Mucosa of descending colon (tissue), 3 donors: ENCODE results near the gene INTS6. TPM values are rescaled to one million over a fixed set of nuclear protein-coding genes. Genes with fewer than 3 reads are reported as not detected.

Experiments
- ATAC-seq: fragments of 200-7000 bp; cut with Tn5 transposase; one replicate; pipeline ENCODE4 v1.9.1; 2020; ENCODE audit warnings: mild to moderate bottlenecking, moderate library complexity
- DNase-seq, 3 donors: peaks; one replicate each; pipeline ENCODE4 v3.0.0-alpha.2; 2020
- H3K36me3 ChIP-seq: fragments of 200-600 bp; one replicate; pipeline ENCODE4 v1.8.0; 2021; ENCODE audit warnings: low read depth, mild to moderate bottlenecking
- H3K4me1 ChIP-seq: fragments of 200-600 bp; one replicate; pipeline ENCODE4 v1.8.0; 2021; ENCODE audit warnings: low read depth, mild to moderate bottlenecking
- H3K4me3 ChIP-seq: fragments of 200-600 bp; one replicate; pipeline ENCODE4 v1.8.0; 2021; ENCODE audit warnings: mild to moderate bottlenecking
- H3K9me3 ChIP-seq: fragments of 200-600 bp; one replicate; pipeline ENCODE4 v1.8.0; 2021; ENCODE audit warnings: mild to moderate bottlenecking
- CTCF ChIP-seq: fragments of 200-600 bp; IDR thresholded peaks from one replicate; pipeline ENCODE4 v1.8.0; 2022; ENCODE audit warnings: antibody characterized with exemption, mild to moderate bottlenecking
- intact Hi-C, 2 donors: fragments of 100-400 bp; cut with DNase I in 1 of 2; cut with micrococcal nuclease in 1 of 2; formaldehyde crosslinking; loops; one replicate each; pipeline versions ENCODE4 v1.11.0 to v1.11.1; 2022; cut with DNase I, micrococcal nuclease
- long read RNA-seq, 2 donors: library from polyadenylated mRNA; unstranded; transcript quantifications; one replicate each; pipeline ENCODE4 v2.0.0, GENCODE V29; 2019 to 2021
- total RNA-seq, 3 donors: library from RNA; stranded (reverse); fragmentation: NEBNext Ultra II Directional in 2 of 3; extraction: Animal tissue kit (Norgen Biotek cat#: 25700) in 2 of 3; gene quantifications; one replicate each; pipeline versions ENCODE4 v1.2.1 to v1.2.4, GENCODE V29; 2021 to 2023
- donor health status: DM: no; HTN: no; CAD: no; lungs with moderate emphysema.
- donor health status: DM: no; HTN: no; CAD: no.
- donor health status: DM: no; HTN: yes; CAD: no.

Gene INTS6, protein sequence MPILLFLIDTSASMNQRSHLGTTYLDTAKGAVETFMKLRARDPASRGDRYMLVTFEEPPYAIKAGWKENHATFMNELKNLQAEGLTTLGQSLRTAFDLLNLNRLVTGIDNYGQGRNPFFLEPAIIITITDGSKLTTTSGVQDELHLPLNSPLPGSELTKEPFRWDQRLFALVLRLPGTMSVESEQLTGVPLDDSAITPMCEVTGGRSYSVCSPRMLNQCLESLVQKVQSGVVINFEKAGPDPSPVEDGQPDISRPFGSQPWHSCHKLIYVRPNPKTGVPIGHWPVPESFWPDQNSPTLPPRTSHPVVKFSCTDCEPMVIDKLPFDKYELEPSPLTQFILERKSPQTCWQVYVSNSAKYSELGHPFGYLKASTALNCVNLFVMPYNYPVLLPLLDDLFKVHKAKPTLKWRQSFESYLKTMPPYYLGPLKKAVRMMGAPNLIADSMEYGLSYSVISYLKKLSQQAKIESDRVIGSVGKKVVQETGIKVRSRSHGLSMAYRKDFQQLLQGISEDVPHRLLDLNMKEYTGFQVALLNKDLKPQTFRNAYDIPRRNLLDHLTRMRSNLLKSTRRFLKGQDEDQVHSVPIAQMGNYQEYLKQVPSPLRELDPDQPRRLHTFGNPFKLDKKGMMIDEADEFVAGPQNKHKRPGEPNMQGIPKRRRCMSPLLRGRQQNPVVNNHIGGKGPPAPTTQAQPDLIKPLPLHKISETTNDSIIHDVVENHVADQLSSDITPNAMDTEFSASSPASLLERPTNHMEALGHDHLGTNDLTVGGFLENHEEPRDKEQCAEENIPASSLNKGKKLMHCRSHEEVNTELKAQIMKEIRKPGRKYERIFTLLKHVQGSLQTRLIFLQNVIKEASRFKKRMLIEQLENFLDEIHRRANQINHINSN
- 10 to 100 TPM; 32.0 to 38.4 (median 36.3) TPM for total RNA-seq
- long read RNA-seq, donor 1, full-length matches to known transcripts, result 29 of 40 reads
- long read RNA-seq, donor 1, partial matches to known transcripts, result 7 of 40 reads
- long read RNA-seq, donor 1, other reads (novel, unspliced or antisense), result 4 of 40 reads
- long read RNA-seq, donor 2, full-length matches to known transcripts, result 1 of 1 reads
- long read RNA-seq, donor 2, partial matches to known transcripts, result 0 of 1 reads
- long read RNA-seq, donor 2, other reads (novel, unspliced or antisense), result 0 of 1 reads

DNA sequence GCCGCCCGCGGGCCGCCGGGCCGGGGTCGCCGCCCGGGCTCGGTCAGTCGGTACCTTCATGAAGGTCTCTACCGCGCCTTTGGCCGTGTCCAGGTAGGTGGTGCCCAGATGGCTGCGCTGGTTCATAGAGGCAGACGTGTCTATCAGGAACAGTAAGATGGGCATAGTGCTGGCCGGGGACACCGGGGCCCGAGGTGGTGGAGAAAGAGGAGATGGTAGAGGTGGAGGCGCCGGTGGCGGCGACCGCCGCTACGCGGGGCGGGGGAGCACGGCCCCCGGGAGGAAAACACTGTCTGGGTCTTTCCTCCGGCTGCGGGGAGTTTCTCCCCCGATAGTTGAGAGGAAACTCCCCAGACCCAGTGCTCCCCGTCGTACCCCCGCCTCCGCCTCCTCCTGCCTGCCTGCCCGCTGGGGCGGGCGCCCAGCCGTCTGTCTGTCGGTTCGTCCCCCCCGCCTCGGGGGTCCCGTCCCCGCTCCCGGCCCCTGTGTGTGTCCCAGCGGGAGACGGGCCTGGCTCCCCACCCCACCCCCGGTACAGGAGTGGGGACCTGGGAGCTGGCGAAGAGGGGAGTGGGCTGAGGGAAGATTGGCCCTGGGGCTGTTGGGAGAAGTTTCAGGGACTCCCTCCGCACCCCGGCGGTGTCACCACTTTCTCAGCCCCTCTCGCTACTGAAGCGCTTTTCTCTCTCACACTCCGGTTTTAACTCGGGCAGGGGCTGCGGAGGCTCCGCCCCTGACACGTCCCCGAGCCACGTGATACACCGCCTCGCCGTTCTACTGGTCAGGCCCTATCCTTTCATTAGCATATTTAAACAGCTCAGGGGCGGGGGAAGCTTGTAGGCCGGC, at the start of gene INTS6:
Gene INTS6 (minus strand): TSS at position 676 of the 846 bp plus-strand sequence. CDS start 511 bp downstream, at position 165.
- DNase-seq (peak; percentile 99), ATAC-seq (peak; percentile 86)
- intact Hi-C loops, result loop anchor here (10.0 kb wide), 1 partner anchor 132 kb away; the partner anchor contains the start of gene WDFY2 (in 2 of the 2)
- no peaks in the 10 kb centered on the region for H3K36me3 ChIP-seq
- no peaks in the 10 kb centered on the region for H3K9me3 ChIP-seq
- TF ChIP-seq CTCF, result no peak
- H3K4me1 ChIP-seq, result peaks cover 13% of the 10 kb centered on the region
- peak within 1 kb of the TSS; percentile 89 for H3K4me3 ChIP-seq

DNA sequence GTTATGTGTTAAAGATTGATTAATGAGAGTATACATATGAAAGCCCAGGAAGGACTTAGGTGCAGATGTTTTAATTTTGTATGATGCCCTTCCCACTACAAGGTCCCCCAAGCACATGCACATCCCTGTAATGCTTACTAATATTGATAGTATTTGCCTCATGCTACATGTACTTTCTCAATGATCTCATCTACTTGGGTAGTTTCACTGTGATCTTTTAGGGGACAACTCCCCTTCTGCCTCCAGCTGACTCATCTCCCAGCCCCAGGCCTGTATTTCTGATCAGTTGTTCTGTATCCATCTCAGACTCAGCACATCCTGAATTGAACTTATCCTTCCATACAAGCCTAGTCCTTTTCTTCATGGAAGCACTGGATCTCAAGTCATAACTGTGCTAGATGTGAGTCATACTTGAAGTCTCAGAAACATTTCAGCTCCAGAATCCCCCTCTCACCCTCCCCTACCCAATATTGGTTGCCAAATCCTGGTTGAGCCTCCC, 49.4 kb upstream of the INTS6 start:
- Histone ChIP-seq H3K36me3 (no peaks in the 10 kb centered on the region), H3K4me1 (no peaks in the 10 kb centered on the region), H3K9me3 (no peaks in the 10 kb centered on the region), H3K4me3 (no peak overlapping the region)
- intact Hi-C loops, result no loop called here
- no peak for DNase-seq
- no peak for TF ChIP-seq CTCF
- no peak for ATAC-seq

DNA sequence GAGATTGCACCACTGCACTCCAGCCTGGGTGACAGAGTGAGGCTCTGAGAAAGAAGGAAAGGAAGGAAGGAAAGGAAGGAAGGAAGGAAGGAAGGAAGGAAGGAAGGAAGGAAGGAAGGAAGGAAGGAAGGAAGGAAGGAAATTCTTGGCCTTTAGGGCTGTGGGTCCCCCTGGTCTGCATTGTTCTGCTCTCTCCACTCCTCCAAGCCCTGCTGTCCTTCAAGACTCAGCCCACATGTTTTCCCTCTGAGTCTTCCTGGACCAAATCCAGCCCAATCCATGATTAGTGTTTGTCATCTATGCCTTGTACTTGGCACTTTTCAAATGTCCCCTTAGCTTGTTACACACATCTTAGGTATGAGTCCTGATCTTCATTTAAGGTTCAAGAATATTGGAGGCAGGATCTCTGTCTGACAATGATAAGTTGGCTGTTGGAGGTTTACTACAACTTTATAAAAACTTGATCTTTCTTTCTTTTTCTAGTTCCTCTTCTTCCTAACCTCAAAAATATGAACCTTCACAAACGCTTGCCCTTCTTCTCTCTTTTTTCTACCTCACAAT, 48.8 kb upstream of the INTS6 start:
- intact Hi-C loops, result no loop called here
- Histone ChIP-seq H3K9me3 (no peaks in the 10 kb centered on the region), H3K4me3 (no peak overlapping the region), H3K4me1 (no peaks in the 10 kb centered on the region), H3K36me3 (no peaks in the 10 kb centered on the region)
- ATAC-seq (no peak), DNase-seq (no peak)
- no peak for TF ChIP-seq CTCF

- DNase-seq (no peak), ATAC-seq (no peak)
- Histone ChIP-seq H3K9me3 (no peaks in the 10 kb centered on the region), H3K4me1 (no peaks in the 10 kb centered on the region), H3K36me3 (no peaks in the 10 kb centered on the region), H3K4me3 (no peak overlapping the region)
- intact Hi-C loops, result no loop called here
- TF ChIP-seq CTCF, result no peak
These were observed 48.3 kb upstream of the INTS6 start for GRCh38 chr13:51501096-51501495.
